MM.1S (cell line): ENCODE results near the gene P4HA1.

Experiments used
- EZH2 ChIP-seq: fragments of 300-600 bp; sonication (generic); optimal IDR thresholded peaks from 2 replicates; pipeline ENCODE3; 2017; ENCODE audit warnings: low read depth, mild to moderate bottlenecking, antibody characterized with exemption, low read length, mixed read lengths
- EZH2phosphoT487 ChIP-seq: fragments of 300-600 bp; sonication (generic); IDR thresholded peaks from 2 replicates; pipeline ENCODE4 v1.6.1; 2018; ENCODE audit warnings: antibody characterized with exemption, low read length
- TF ChIP-seq, protein P1 (sequence below): fragments of 300-600 bp; sonication (generic); IDR thresholded peaks from 2 replicates; pipeline ENCODE4 v1.5.1; 2016; ENCODE audit warnings: antibody characterized with exemption, low read length, mixed read lengths

DNA sequence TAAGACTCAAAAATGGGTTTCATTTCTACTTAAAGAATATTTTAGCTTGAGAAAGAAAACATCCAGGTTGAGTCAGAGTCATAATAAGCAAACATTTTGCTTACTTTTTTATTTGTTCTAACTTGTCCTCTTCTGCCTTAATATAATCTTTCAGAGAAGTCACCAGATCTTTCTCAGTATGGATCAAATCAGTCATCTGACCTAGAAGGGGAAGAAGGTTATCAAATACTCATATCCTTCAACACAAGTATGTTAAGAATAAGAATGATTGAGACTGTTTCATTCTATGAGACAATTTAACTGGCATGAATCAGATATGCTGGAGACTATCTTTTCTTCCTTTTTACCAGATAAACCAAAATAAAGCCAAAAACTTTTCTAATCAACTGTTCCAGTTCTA, 23.0 kb downstream of the P4HA1 start:
- TF ChIP-seq, protein P1, sequence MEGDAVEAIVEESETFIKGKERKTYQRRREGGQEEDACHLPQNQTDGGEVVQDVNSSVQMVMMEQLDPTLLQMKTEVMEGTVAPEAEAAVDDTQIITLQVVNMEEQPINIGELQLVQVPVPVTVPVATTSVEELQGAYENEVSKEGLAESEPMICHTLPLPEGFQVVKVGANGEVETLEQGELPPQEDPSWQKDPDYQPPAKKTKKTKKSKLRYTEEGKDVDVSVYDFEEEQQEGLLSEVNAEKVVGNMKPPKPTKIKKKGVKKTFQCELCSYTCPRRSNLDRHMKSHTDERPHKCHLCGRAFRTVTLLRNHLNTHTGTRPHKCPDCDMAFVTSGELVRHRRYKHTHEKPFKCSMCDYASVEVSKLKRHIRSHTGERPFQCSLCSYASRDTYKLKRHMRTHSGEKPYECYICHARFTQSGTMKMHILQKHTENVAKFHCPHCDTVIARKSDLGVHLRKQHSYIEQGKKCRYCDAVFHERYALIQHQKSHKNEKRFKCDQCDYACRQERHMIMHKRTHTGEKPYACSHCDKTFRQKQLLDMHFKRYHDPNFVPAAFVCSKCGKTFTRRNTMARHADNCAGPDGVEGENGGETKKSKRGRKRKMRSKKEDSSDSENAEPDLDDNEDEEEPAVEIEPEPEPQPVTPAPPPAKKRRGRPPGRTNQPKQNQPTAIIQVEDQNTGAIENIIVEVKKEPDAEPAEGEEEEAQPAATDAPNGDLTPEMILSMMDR: no peak
- TF ChIP-seq EZH2 (no peak), EZH2phosphoT487 (no peak)
